GM19035 (cell line): Measurements from ENCODE around the gene SF1.

Experiments
- ATAC-seq: cut with Tn5 transposase; IDR thresholded peaks from one replicate; pipeline ENCODE4 v1.9.1; 2021; ENCODE audit not compliant: unreplicated experiment

Gene SF1

GRCh38 chr11:64784813-64785581 lies 6.7 kb upstream of the SF1 start:
- ATAC-seq = no peak

GRCh38 chr11:64778223-64778472 lies 194 bp downstream of the SF1 start:
- no peak for ATAC-seq

- ATAC-seq = peak; percentile 29
These were observed 706 bp downstream of the SF1 start for GRCh38 chr11:64777449-64778222.

DNA sequence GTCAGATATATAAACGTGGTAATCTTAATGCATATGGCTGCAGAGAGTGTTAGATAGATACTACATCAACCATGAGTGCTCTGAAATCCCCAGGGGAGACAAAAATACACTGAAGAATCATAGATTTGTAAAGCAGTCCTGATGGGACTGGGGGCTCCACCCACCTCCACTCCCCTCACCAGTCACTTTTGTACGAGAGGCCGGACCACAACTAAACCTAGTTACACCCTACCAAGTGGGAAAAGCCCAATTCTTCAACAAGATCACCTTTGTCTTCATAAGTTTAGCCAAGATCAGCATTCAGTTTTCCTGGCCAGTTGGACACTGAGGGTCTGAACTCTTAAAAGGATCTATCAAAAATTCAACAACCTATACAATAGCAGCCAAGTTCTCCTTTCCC lies 1.5 kb downstream of the SF1 start:
- no peak for ATAC-seq

- no peak for ATAC-seq
These were observed 1.9 kb downstream of the SF1 start for GRCh38 chr11:64776425-64776824.

GRCh38 chr11:64774144-64774543 lies 4.2 kb downstream of the SF1 start:
- ATAC-seq = no peak

DNA sequence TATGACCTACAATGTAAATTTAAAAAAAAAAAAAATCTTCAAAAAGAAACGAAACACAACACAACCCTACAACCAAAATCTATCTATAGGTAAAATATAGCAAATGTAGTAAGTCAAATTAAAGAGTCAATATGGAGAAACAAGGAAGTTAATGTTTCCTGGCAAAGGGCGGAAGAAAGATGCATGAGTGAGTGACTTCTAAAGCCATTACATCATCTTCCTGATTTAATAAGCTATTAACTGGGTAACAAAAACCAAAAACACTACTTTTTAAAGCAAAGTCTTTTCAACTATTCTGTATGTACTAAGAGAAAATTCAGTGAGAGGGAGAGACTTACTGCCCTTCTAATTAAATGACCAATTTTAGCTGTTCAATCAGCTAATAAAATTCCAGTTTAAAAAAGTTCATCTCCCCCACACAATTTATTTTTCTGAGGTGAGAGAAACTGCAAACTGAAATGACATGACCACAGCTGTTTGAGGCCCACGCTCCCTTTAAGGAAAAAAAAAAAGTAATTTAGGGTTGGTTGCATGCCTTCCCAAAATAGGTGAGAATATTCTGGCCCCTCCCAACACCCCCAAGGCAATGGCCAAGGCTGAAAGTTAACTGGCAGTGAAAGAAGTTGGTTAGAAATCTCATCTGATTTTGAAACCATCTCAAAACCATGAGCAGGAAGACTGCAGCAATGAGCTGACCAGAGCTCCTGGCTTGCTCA lies 5.9 kb downstream of the SF1 start:
- ATAC-seq = no peak

DNA sequence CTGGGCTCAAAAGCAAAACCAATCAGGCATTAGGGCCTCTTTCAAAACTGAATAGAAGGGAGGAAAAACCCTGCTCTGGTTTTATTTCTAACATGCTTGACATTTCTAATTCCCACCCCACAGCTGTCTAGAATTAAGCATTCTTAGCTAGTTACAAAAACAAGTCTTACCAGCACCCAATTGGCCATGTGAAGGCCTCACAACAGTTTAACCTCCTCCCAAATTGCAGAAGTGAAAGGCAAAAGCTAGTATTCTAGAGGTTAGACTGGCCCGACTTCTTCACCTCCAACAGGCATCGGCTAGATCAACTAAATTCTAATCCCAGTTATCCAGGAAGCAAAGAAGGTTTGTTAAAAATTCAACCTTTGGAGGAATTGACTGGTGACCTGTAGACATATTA lies 6.5 kb downstream of the SF1 start:
- no peak for ATAC-seq

DNA sequence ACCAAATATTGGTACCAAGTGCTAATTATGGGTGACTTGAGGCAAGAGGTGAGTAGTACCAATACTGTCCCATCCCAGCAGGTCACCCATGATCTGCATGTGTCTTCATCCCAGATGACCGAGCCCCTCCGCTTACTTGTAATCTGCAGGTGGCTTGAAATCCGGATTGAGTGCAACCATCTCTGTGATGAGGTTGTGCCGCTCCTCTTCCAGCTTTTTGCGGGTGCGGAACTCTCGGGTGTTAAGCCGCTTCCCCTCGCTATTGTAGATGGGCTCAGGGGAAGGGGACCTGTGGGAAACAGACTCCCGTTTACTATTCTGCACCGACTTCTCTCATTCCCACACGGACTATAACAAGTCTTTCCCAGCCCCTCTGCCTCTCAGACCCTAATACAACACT lies 8.2 kb downstream of the SF1 start:
- no peak for ATAC-seq

DNA sequence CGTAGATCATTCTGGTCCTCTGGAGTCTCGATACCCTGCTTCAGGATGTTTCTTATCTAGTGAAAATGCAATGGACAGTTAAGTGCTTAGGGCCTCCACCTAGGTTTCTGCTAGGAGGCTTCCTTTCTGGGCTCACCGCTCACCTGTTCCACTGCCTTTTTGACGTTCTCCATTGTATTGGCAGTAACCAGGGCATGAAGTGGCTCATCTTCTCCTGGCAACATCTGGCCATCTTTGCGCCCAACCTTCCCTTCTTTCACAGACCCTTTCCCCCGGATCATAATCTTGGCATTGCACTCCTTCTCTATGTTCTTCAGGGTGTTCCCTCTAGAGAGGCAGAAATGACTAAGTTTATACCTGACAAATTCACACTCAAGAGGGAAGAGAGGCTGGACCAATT lies 9.1 kb downstream of the SF1 start:
- ATAC-seq = no peak

DNA sequence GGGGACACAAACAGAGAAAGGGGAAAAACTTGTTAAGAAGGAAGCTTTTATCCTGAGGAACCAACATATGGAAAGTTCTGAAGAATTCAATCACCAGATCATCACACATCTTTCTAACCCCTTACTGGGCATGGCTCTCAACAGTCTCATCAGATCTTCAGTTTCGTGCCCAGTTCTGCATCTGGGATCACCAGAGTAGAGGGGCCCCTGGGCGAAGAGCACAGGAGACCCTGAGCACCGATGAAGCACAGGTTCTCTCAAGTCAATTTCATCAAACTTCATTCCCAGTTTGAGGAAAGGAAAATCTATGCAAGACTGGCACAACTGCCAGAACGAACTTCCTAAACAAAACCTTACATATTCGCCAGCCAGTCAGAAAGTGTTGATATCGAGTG lies 10.0 kb downstream of the SF1 start:
- ATAC-seq = no peak

GRCh38 chr11:64767344-64768299 lies 10.7 kb downstream of the SF1 start:
- no peak for ATAC-seq

DNA sequence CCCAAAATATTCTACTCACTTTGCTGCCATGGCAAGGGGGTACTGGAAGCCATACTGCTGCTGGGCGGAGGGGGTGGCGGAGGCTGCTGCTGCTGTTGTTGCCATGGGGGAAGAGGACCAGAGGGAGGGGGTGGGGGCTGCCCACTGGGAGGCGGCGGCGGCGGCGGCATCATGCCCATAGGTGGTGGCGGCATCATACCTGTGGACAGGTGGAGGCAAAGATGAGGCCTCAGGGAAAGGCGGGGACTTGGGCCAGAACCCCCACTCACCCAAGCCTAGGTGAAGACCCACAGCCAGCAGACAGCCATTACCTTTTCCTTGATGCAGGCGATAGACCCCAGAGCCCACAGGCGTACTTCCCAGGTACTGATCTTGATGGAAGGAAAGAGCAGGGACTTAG lies 11.5 kb downstream of the SF1 start:
- no peak for ATAC-seq

GRCh38 chr11:64765851-64766665 lies 12.3 kb downstream of the SF1 start:
- ATAC-seq = no peak

DNA sequence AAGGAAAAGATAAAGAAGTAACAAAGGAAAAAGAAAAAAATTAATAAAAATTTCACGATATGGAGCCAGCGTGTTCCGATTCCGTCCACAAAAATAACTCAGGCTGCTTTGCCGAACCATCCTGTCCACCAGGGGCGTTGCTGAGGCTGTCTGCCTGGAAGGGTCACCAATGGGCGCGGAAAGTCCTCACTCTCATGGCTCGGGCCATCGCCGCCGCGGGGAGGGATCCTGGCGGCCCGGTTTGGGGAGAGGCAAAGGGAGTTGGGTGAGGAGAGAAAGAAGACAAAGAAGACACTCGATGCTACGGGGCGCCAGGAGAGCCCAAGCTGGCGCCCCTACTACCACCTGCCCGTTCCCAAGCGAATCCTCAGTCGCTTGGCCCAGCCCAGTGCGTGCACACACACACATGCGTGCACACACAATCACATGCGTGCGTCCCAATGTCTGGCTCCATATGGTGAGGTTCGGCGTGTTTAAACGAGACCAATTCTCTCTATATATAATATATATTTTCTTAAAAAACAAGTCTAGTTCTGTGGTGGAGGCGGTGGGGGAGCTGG lies 13.0 kb downstream of the SF1 start:
- no peak for ATAC-seq

- ATAC-seq = no peak
These were observed 13.6 kb downstream of the SF1 start for GRCh38 chr11:64764753-64765152.

DNA sequence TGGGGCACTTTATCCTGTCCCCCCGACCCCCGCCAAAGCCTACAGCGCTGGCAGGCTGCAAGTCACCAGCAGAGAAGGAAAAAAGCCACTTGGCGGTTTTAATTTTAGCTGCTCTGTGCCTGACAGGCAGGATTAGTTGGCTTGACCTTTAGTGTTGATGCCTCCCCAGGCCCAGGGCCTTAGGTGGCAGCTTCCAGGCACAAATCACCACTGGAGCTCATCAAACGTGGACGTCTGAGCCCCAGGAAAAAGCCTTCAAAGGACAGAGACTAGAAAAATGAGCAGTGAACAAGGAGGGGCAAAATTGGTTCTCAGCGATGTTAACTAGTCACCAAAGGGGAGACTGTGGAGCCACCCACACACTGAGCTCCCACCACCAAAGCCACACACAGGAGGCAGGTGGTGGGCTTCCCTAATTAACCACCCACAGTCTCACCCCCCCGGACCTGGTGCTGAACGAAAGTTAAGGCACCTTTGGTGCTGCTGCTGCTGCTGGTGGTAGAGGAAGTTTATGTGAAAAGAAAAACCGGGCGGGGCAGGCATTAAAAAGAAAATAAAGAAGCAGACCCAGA lies 14.2 kb downstream of the SF1 start:
- ATAC-seq = no peak

DNA sequence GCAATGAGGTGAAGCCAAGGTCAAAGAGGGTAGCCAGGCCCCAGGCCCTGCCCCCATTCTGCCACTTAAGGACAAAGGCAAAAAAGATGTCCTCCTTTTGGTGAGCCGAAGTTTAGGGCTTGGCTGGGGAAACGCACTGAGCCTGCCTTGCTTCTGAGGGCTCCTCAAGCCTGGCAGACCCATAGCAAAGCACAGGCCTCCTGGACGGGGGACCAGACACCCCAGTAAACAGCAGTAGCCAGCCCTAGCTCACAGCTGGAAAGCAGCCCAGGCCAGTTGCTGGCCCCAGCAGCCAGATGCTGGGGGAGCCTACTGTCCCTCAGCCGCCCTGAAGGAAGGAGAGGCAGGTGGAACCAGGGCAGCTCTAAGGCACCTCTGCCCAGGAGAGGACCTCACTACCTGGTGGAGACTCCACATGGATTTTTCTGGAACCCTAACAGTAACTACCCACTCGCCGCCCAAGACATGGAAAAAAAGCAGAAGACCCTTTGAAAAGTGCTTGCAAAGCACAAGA lies 14.8 kb downstream of the SF1 start:
- no peak for ATAC-seq
